Activated CD4-positive, alpha-beta T cell treated with anti-CD3 and anti-CD28 coated beads, Interleukin-2, Interleukin-6, amounts not matched to agents 100 ng/mL and 50 ng/mL, durations not matched to agents 16 hours and 8 hours (primary cell): ENCODE data around the gene S100A4.

Experiments
- DNase-seq: peaks from one replicate; pipeline ENCODE4 v3.0.0-alpha.2; 2020

S100A4 gene

DNA sequence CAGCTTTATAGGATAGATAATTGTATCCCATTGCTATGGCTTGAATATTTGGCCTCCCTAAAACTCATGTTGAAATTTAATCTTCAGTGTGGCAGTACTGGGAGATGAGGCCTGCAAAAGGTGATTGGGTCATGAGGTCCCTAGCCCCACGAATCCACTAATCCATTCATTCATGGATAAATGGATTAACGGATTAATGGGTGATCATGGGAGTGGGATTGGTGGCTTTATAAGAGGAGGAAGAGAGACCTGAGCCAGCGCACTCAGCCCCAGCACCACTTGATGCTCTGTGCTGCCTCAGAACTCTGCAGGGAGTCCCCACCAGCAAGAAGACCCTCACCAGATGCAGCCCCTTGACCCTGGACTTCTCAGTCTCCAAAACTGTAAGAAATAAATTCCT is 41.8 kb downstream of the S100A4 start:
- no peak for DNase-seq

GRCh38 chr1:153498746-153499145 is 46.9 kb downstream of the S100A4 start:
- no peak for DNase-seq

GRCh38 chr1:153495536-153495935 is 50.1 kb downstream of the S100A4 start:
- DNase-seq: no peak

DNA sequence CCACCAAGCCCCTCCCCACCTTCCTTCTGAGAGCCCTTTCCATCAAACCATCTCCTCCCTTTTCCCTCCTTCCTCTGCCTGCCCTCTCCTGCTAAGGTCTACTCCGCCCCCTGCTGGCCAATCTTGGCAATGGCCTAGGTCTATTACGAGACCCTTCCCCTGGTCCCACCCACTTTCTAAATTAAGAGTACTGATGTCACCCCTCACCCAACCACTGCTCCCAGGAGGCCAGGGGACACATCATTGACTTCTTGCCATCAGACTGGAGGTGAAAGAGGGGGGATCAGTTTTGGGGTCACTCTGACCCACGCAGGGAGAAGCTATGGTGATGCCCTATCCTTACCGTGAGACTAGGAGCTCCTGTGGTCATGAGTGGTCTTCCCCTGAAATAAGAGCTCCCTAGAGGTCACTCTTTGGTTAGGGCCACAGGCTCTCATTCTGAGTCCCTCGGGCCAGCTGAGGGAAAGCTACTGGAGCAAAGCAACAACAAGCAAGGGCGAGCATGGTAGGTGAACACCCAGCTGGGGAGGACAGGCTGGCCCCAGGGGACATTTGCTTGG is 50.5 kb downstream of the S100A4 start:
- DNase-seq: peak; percentile 86
